Peyer's patch (tissue), 4 donors: ENCODE data around the gene CDCA3.

ENCODE experiments used
- CTCF ChIP-seq, 6 experiments: fragments of 450-650 bp in 4 of 6; fragments of 200-600 bp in 2 of 6; sonication (generic) in 1 of 6; IDR thresholded peaks; one replicate each; pipeline ENCODE4 v1.5.1; 2017 to 2019; ENCODE audit warnings: antibody characterized with exemption in 6 of 6, mild to moderate bottlenecking in 3 of 6, moderate library complexity in 1 of 6
- POLR2A ChIP-seq, 2 donors: fragments of 450-650 bp; IDR thresholded peaks; one replicate each; pipeline ENCODE4 v1.5.1; 2017; ENCODE audit warnings: antibody characterized with exemption in 2 of 2, mild to moderate bottlenecking in 2 of 2, moderate library complexity in 2 of 2

GRCh38 chr12:6826125-6826733 is 24.9 kb downstream of the CDCA3 start:
- no peak for TF ChIP-seq CTCF (IDR thresholded peaks at IDR 0.05)
- TF ChIP-seq POLR2A (IDR thresholded peaks at IDR 0.05): no peak
